Peyer's patch (tissue), 4 donors: Measurements from ENCODE around the gene PAX1. TPM values are rescaled to one million over a fixed set of nuclear protein-coding genes. Genes with fewer than 3 reads are reported as not detected.

Source experiments
- DNase-seq, 3 donors: peaks; one replicate each; pipeline ENCODE4 v3.0.0-alpha.2; 2017 to 2019
- H3K27ac ChIP-seq, 4 donors: fragments of 200-600 bp; sonication (generic); one replicate each; pipeline ENCODE4 v1.5.1; 2016 to 2019
- H3K27me3 ChIP-seq, 2 donors: fragments of 200-600 bp; sonication (generic); one replicate each; pipeline ENCODE4 v1.5.1; 2019
- H3K36me3 ChIP-seq, 3 donors: fragments of 200-600 bp; sonication (generic); one replicate each; pipeline ENCODE4 v1.5.1; 2016 to 2019
- H3K4me1 ChIP-seq, 4 donors: fragments of 200-600 bp; sonication (generic); one replicate each; pipeline ENCODE4 v1.5.1; 2016 to 2019
- H3K4me3 ChIP-seq, 4 donors: fragments of 200-600 bp; sonication (generic); 1 replicate in 3 of 4; 2 replicates in 1 of 4; pipeline ENCODE4 v1.5.1; 2016 to 2019; ENCODE audit warnings: mild to moderate bottlenecking in 1 of 4
- H3K9me3 ChIP-seq, 4 donors: fragments of 200-600 bp; sonication (generic); one replicate each; pipeline ENCODE4 v1.5.1; 2016 to 2019; ENCODE audit warnings: mild to moderate bottlenecking in 1 of 4
- CTCF ChIP-seq, 6 experiments: fragments of 450-650 bp in 4 of 6; fragments of 200-600 bp in 2 of 6; sonication (generic) in 1 of 6; IDR thresholded peaks; one replicate each; pipeline ENCODE4 v1.5.1; 2017 to 2019; ENCODE audit warnings: antibody characterized with exemption in 6 of 6, mild to moderate bottlenecking in 3 of 6, moderate library complexity in 1 of 6
- POLR2A ChIP-seq, 2 donors: fragments of 450-650 bp; IDR thresholded peaks; one replicate each; pipeline ENCODE4 v1.5.1; 2017; ENCODE audit warnings: antibody characterized with exemption in 2 of 2, mild to moderate bottlenecking in 2 of 2, moderate library complexity in 2 of 2
- total RNA-seq, 4 donors: library from RNA; depleted of rRNA; stranded (reverse); fragments of >200 nt; gene quantifications; one replicate each; pipeline ENCODE4 v1.1.0, GENCODE V29; 2016

The PAX1 gene
- not detected for total RNA-seq

GRCh38 chr20:21705575-21706260, at the start of gene PAX1:
Gene PAX1 (plus strand): TSS chr20:21705664. CDS start chr20:21705713, 49 bp downstream.
- no peak within 1 kb of the TSS for H3K27ac ChIP-seq
- DNase-seq = no peak

GRCh38 chr20:21656308-21657067, 49.0 kb upstream of the PAX1 start:
- Histone ChIP-seq H3K9me3 (no peaks in the 10 kb centered on the region), H3K4me1 (no peaks in the 10 kb centered on the region), H3K27ac (no peak overlapping the region), H3K4me3 (no peak overlapping the region), H3K36me3 (no peaks in the 10 kb centered on the region), H3K27me3 (no peaks in the 10 kb centered on the region)
- TF ChIP-seq CTCF (IDR thresholded peaks at IDR 0.05) = no peak
- no peak for TF ChIP-seq POLR2A (IDR thresholded peaks at IDR 0.05)
- no peak for DNase-seq

More at GRCh38 chr20:21705575-21706260, at the start of gene PAX1:
- TF ChIP-seq POLR2A (IDR thresholded peaks at IDR 0.05) (no peak), CTCF (IDR thresholded peaks at IDR 0.05) (no peak)
- Histone ChIP-seq H3K4me3 (no peak within 1 kb of the TSS), H3K4me1 (peaks cover 0 to 7% (median 0%) of the 10 kb centered on the region in 4 donors), H3K27me3 (peaks cover 0 to 27% of the 10 kb centered on the region in 2 donors), H3K36me3 (no peaks in the 10 kb centered on the region), H3K9me3 (no peaks in the 10 kb centered on the region)

GRCh38 chr20:21661488-21662055, 43.9 kb upstream of the PAX1 start:
- H3K27me3 ChIP-seq = no peaks in the 10 kb centered on the region
- H3K4me3 ChIP-seq = no peak overlapping the region
- H3K4me1 ChIP-seq = no peaks in the 10 kb centered on the region
- H3K36me3 ChIP-seq = no peaks in the 10 kb centered on the region
- no peak overlapping the region for H3K27ac ChIP-seq
- no peak for DNase-seq
- no peaks in the 10 kb centered on the region for H3K9me3 ChIP-seq
- TF ChIP-seq POLR2A (IDR thresholded peaks at IDR 0.05) = no peak
- no peak for TF ChIP-seq CTCF (IDR thresholded peaks at IDR 0.05)

- Histone ChIP-seq H3K9me3 (no peaks in the 10 kb centered on the region), H3K4me3 (no peak overlapping the region), H3K4me1 (no peaks in the 10 kb centered on the region), H3K27ac (no peak overlapping the region), H3K27me3 (no peaks in the 10 kb centered on the region), H3K36me3 (no peaks in the 10 kb centered on the region)
- TF ChIP-seq POLR2A (IDR thresholded peaks at IDR 0.05) = no peak
- TF ChIP-seq CTCF (IDR thresholded peaks at IDR 0.05) = no peak
- no peak for DNase-seq
Observed at GRCh38 chr20:21663465-21663864, 42.0 kb upstream of the PAX1 start.

GRCh38 chr20:21665687-21666446, 39.6 kb upstream of the PAX1 start:
- Histone ChIP-seq H3K4me3 (no peak overlapping the region), H3K9me3 (no peaks in the 10 kb centered on the region), H3K4me1 (no peaks in the 10 kb centered on the region), H3K27me3 (no peaks in the 10 kb centered on the region), H3K27ac (no peak overlapping the region), H3K36me3 (no peaks in the 10 kb centered on the region)
- TF ChIP-seq CTCF (IDR thresholded peaks at IDR 0.05) (no peak), POLR2A (IDR thresholded peaks at IDR 0.05) (no peak)
- DNase-seq = no peak
